OCI-LY1 (cell line): ENCODE results near the gene GLG1.

Source experiments
- CTCF ChIP-seq: fragments of 200-600 bp; sonication (generic), shearing (Covaris generic); IDR thresholded peaks from 2 replicates; pipeline ENCODE4 v1.5.1; 2017; ENCODE audit warnings: mild to moderate bottlenecking, antibody characterized with exemption, low read length, moderate library complexity, mixed read lengths
- EZH2 ChIP-seq: fragments of 200-600 bp; sonication (generic), shearing (Covaris generic); IDR thresholded peaks from 2 replicates; pipeline ENCODE4 v1.8.0; 2017; ENCODE audit warnings: borderline replicate concordance, mixed run types, mild to moderate bottlenecking, antibody characterized with exemption, low read length, moderate library complexity, mixed read lengths

GRCh38 chr16:74605332-74605731, 1.6 kb downstream of the GLG1 start:
- TF ChIP-seq CTCF = no peak
- no peak for TF ChIP-seq EZH2
